ENCODE measurements around the gene GMEB2. TPM values are rescaled to one million over a fixed set of nuclear protein-coding genes. Genes with fewer than 3 reads are reported as not detected.

GMEB2 gene
- total RNA-seq, 6 experiments from 2014 or later = 3.2 to 7.0 (median 5.1) TPM

DNA sequence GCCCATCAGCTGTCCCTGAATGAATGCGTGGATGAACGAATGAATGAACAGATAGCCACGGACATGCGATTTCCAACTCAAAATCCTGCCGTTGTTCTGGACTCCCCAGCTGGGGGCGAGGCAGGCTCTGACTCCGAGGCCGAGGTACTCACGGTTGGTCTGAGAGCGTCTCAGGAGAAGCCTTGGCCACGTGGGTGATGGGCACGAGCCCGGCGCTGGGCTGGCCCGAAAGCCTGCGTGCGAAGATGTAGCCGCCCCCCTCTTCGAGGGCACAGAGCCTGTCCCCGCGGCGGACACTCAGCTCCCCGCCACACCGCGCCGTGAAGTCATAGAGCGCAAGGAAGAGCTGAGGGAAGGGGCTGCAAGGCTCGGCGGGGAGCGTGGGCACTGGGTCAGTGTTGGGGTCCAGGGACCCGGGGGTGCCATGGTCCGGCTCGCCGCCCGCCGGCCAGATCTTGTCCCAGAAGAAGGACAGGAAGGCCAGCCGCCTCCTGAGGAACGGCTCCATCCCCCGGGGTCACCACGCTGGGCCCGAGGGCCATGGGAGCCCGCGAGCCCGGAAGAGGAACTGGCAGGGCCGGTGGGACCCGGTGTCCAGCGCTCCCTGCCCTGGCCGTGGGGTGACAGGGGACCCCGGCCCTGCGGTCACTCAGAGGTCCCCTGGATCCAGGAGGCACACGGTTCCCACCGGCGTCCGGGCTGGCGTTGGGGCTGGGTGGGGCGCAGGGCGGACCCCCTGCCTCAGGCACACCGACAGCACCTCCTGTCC lies 79.8 kb downstream of the GMEB2 start:
- intact Hi-C loops (cut with DNase I) = loop anchor here in 1 of 2 donors (10.0 kb wide), 1 partner anchor 428 kb away; the partner anchor contains the start of gene SAMD10
- Histone ChIP-seq H3K4me1 (no peaks in the 10 kb centered on the region), H3K36me3 (no peaks in the 10 kb centered on the region), H3K27me3 (no peaks in the 10 kb centered on the region), H3K27ac (no peak overlapping the region), H3K9me3 (no peaks in the 10 kb centered on the region), H3K4me3 (no peak overlapping the region)
- ATAC-seq (peak in 1 of 4 donors; percentile 2), DNase-seq (no peak)
- WGBS (ENCODE audit: insufficient coverage, low coverage, low lambda C conversion rate, missing lambda C conversion rate) = 18% methylated on average over 2 of the region's 58 CpGs
- no peak for TF ChIP-seq POLR2A (IDR thresholded peaks at IDR 0.05)
- TF ChIP-seq, protein P1, sequence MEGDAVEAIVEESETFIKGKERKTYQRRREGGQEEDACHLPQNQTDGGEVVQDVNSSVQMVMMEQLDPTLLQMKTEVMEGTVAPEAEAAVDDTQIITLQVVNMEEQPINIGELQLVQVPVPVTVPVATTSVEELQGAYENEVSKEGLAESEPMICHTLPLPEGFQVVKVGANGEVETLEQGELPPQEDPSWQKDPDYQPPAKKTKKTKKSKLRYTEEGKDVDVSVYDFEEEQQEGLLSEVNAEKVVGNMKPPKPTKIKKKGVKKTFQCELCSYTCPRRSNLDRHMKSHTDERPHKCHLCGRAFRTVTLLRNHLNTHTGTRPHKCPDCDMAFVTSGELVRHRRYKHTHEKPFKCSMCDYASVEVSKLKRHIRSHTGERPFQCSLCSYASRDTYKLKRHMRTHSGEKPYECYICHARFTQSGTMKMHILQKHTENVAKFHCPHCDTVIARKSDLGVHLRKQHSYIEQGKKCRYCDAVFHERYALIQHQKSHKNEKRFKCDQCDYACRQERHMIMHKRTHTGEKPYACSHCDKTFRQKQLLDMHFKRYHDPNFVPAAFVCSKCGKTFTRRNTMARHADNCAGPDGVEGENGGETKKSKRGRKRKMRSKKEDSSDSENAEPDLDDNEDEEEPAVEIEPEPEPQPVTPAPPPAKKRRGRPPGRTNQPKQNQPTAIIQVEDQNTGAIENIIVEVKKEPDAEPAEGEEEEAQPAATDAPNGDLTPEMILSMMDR (IDR thresholded peaks at IDR 0.05) = no peak

DNA sequence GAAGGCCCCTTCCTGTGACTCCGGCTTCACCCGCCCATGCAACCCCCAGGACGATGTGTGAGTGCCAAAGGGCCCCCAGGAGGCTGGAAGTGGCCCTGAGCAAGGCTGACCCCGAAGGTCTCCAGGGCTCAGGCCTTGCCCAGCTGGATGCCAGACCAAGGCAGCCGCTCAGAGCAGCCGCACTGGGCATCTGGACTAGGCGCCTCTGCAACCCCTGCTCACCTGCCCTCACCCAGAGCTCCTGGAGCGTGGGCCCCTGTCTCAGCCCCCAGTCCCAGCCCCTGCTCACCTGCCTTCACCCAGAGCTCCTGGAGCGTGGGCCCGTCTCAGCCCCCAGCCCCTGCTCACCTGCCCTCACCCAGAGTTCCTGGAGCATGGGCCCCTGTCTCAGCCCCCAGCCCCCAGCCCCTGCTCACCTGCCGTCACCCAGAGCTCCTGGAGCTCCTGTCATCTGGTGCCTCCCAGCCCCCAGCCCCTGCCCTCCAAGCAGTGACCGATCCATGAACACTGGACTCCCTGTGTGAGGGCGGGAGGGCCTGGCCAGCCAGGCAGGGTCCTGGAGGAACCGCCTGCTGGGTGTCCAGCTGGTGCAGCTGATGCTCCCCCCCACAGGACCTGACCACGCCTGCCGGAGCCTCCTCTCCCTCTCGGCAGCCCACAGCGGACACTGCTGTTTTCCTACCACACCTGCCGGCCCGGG lies 80.5 kb downstream of the GMEB2 start:
- DNase-seq (no peak), ATAC-seq (no peak)
- WGBS (ENCODE audit: insufficient coverage, low coverage, low lambda C conversion rate, missing lambda C conversion rate) = no CpG with 5 or more reads among the region's 20 CpGs
- Histone ChIP-seq H3K27ac (no peak overlapping the region), H3K9me3 (no peaks in the 10 kb centered on the region), H3K4me3 (no peak overlapping the region), H3K36me3 (no peaks in the 10 kb centered on the region), H3K4me1 (no peaks in the 10 kb centered on the region), H3K27me3 (no peaks in the 10 kb centered on the region)
- no peak for TF ChIP-seq POLR2A (IDR thresholded peaks at IDR 0.05)
- TF ChIP-seq, protein P1 (IDR thresholded peaks at IDR 0.05) = no peak
- intact Hi-C loops (cut with DNase I) = loop anchor here in 1 of 2 donors (10.0 kb wide), 1 partner anchor 428 kb away; the partner anchor contains the start of gene SAMD10

DNA sequence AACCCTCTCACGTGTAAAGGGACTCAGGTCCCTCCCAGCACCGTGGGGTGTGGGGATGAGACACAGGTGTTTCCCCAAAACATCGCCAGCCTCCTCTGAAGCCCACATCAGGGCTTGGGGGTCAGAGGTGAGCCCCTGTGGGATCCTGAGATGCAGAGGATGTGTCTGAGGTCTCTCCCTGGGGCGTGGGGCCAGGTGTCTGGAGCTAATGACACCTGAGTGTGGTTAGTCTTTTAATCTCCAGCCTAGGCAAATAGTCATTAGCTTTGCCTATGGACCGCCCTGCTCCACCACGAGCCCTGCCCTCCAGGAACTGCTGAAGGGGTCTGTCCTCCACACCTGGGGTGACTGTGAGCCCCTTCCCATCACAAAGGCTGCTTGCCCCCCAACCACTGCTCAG lies 81.1 kb downstream of the GMEB2 start:
- ATAC-seq (no peak), DNase-seq (no peak)
- 0% methylated on average over 1 of the region's 6 CpGs for WGBS (ENCODE audit: insufficient coverage, low coverage, low lambda C conversion rate, missing lambda C conversion rate)
- Histone ChIP-seq H3K27me3 (no peaks in the 10 kb centered on the region), H3K4me1 (no peaks in the 10 kb centered on the region), H3K9me3 (no peaks in the 10 kb centered on the region), H3K4me3 (no peak overlapping the region), H3K36me3 (no peaks in the 10 kb centered on the region), H3K27ac (no peak overlapping the region)
- intact Hi-C loops (cut with DNase I) = loop anchor here in 1 of 2 donors (10.0 kb wide), 1 partner anchor 429 kb away; the partner anchor contains the start of gene SAMD10
- TF ChIP-seq POLR2A (IDR thresholded peaks at IDR 0.05) = no peak
- TF ChIP-seq, protein P1 (IDR thresholded peaks at IDR 0.05) = no peak

DNA sequence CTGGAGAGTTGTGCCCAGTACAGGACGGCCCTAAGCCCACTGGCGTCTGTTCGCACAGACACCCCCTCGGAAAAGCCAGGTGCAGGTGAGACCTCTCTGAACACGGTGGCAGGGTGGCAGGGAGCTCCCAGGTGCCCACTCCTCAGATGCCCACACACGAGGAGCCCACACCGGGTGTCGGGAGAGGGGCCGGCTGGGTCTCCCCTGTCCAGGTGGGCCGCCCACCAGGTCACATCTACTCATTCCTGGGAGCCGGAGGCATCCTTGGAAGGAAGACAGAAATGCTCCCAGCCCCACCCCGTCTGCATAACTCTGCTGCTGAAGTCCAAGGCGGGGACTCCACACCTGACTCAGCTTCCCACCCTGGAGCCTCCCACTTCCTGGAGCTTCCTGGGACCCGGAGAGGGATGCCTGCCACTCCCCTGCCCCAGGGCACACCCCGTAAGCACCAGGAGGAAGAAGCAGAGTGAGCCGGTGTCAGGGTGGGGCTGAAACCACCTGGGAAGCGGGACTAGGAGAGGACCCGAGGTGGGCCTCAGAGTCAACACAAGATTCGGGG lies 81.9 kb downstream of the GMEB2 start:
- DNase-seq (no peak), ATAC-seq (no peak)
- WGBS (ENCODE audit: insufficient coverage, low coverage, low lambda C conversion rate, missing lambda C conversion rate) = 60% methylated on average over 1 of the region's 19 CpGs
- intact Hi-C loops (cut with DNase I) = loop anchor here in 1 of 2 donors (10.0 kb wide), 1 partner anchor 430 kb away; the partner anchor contains the start of gene SAMD10
- TF ChIP-seq POLR2A (IDR thresholded peaks at IDR 0.05) = no peak
- TF ChIP-seq, protein P1 (IDR thresholded peaks at IDR 0.05) = no peak
- Histone ChIP-seq H3K4me3 (no peak overlapping the region), H3K36me3 (no peaks in the 10 kb centered on the region), H3K4me1 (no peaks in the 10 kb centered on the region), H3K27me3 (no peaks in the 10 kb centered on the region), H3K9me3 (no peaks in the 10 kb centered on the region), H3K27ac (no peak overlapping the region)

Measured in right lobe of liver (tissue), 6 donors.